Endothelial cell of umbilical vein (primary cell): Measurements from ENCODE around the gene ANKRD60. TPM values are rescaled to one million over a fixed set of nuclear protein-coding genes. Genes with fewer than 3 reads are reported as not detected.

ENCODE experiments used
- BruUV-seq: library from RNA; stranded (reverse); fragments of 400-500 nt; replicated peaks from 2 replicates; lab custom pipeline; 2021; lab: Mats Ljungman, UMichigan
- CTCF ChIA-PET: fragments of 300-600, 350-600 bp; sonication (Branson Sonifier 250); formaldehyde crosslinking; loops from one replicate; lab custom pipeline; 2021; ENCODE audit warnings: antibody characterized with exemption, inconsistent platforms; lab: Charles Lee
- POLR2A ChIA-PET: fragments of 300-600, 350-600 bp; sonication (Branson Sonifier 250); formaldehyde crosslinking; loops from one replicate; lab custom pipeline; 2021; ENCODE audit warnings: antibody characterized with exemption, inconsistent platforms; lab: Charles Lee
- DNase-seq: peaks from one replicate; pipeline ENCODE4 v3.0.0-alpha.2; 2011; ENCODE audit warnings: low read depth, low spot score
- FAIRE-seq: peaks from 2 replicates; lab custom pipeline; 2011; peaks lifted over from hg19 to GRCh38; lab: Jason Lieb, UNC
- H2AFZ ChIP-seq: 2 replicates; pipeline ENCODE4 v1.6.0; 2012; ENCODE audit warnings: low read depth, low read length, control low read depth, inconsistent platforms
- H3K27ac ChIP-seq: 2 replicates; pipeline ENCODE4 v1.5.1; 2011; ENCODE audit warnings: low read depth, mild to moderate bottlenecking, control low read depth, low read length, moderate library complexity; ENCODE audit not compliant: insufficient read depth
- H3K27me3 ChIP-seq, 2 experiments: 2 replicates each; pipeline versions ENCODE4 v1.6.0 to v1.6.1; 2011; ENCODE audit warnings: low read length in 2 of 2, mixed read lengths in 1 of 2; ENCODE audit not compliant: control insufficient read depth in 2 of 2, insufficient read depth in 2 of 2
- H3K36me3 ChIP-seq, 2 experiments: 2 replicates in 1 of 2; 3 replicates in 1 of 2; pipeline ENCODE4 v1.5.1; 2011; ENCODE audit warnings: low read length in 2 of 2, mild to moderate bottlenecking in 1 of 2, moderate library complexity in 1 of 2; ENCODE audit not compliant: control insufficient read depth in 2 of 2, insufficient read depth in 2 of 2; ENCODE audit errors: extremely low read depth in 1 of 2
- H3K4me1 ChIP-seq: 3 replicates; pipeline ENCODE4 v1.5.1; 2011; ENCODE audit warnings: mild to moderate bottlenecking, low read length; ENCODE audit not compliant: control insufficient read depth, insufficient read depth; ENCODE audit errors: extremely low read depth
- H3K4me2 ChIP-seq: 2 replicates; pipeline ENCODE4 v1.6.1; 2011; ENCODE audit warnings: low read length, control low read depth, mixed read lengths; ENCODE audit not compliant: insufficient read depth
- H3K4me3 ChIP-seq, 3 experiments: fragments of 200-600 bp in 1 of 3; sonication (generic), shearing (Covaris generic) in 1 of 3; replicated peaks in 1 of 3; 2 replicates each; pipeline ENCODE4 v1.5.1; 2011 to 2016; ENCODE audit warnings: control low read depth in 3 of 3, low read length in 3 of 3, mild to moderate bottlenecking in 2 of 3, inconsistent platforms in 1 of 3, low read depth in 1 of 3, moderate library complexity in 1 of 3; ENCODE audit not compliant: insufficient read depth in 1 of 3
- H3K79me2 ChIP-seq: 2 replicates; pipeline ENCODE4 v1.6.0; 2012; ENCODE audit warnings: low read length, inconsistent platforms; ENCODE audit not compliant: control insufficient read depth, insufficient read depth
- H3K9ac ChIP-seq: replicated peaks from 2 replicates; pipeline ENCODE3; 2011; ENCODE audit warnings: low read length, control low read depth; ENCODE audit not compliant: insufficient read depth; ENCODE audit errors: extremely low read depth
- H3K9me1 ChIP-seq: replicated peaks from 3 replicates; pipeline ENCODE4 v1.6.0; 2011; ENCODE audit warnings: mild to moderate bottlenecking, low read length; ENCODE audit not compliant: control insufficient read depth, insufficient read depth; ENCODE audit errors: extremely low read depth
- H3K9me3 ChIP-seq: replicated peaks from 2 replicates; pipeline ENCODE4 v1.5.1; 2012; ENCODE audit warnings: low read length, inconsistent platforms; ENCODE audit not compliant: control insufficient read depth, insufficient read depth
- H4K20me1 ChIP-seq: replicated peaks from 2 replicates; pipeline ENCODE3; 2011; ENCODE audit warnings: mild to moderate bottlenecking, low read length; ENCODE audit not compliant: control insufficient read depth, insufficient read depth; ENCODE audit errors: extremely low read depth
- CTCF ChIP-seq, 2 donors: IDR thresholded peaks; 1 replicate in 1 of 2; 2 replicates in 1 of 2; pipeline ENCODE4 v1.5.1; 2011; ENCODE audit warnings: low read length in 2 of 2, mild to moderate bottlenecking in 2 of 2, moderate library complexity in 2 of 2, control low read depth in 1 of 2, inconsistent platforms in 1 of 2, low read depth in 1 of 2; ENCODE audit not compliant: insufficient read depth in 1 of 2; ENCODE audit errors: extremely low read depth in 1 of 2
- EZH2 ChIP-seq: IDR thresholded peaks from 2 replicates; pipeline ENCODE4 v1.6.1; 2012; ENCODE audit warnings: borderline replicate concordance, low read depth, mild to moderate bottlenecking, moderate library complexity, low read length, inconsistent platforms; ENCODE audit not compliant: severe bottlenecking
- FOS ChIP-seq: IDR thresholded peaks from 2 replicates; pipeline ENCODE4 v1.6.1; 2011; ENCODE audit warnings: mild to moderate bottlenecking, low read length, moderate library complexity, borderline replicate concordance; ENCODE audit not compliant: insufficient read depth
- GATA2 ChIP-seq: IDR thresholded peaks from 2 replicates; pipeline ENCODE4 v1.7.0; 2011; ENCODE audit warnings: low read depth, mild to moderate bottlenecking, moderate library complexity, mixed read lengths, low read length; ENCODE audit not compliant: insufficient read length, insufficient read depth
- JUN ChIP-seq: IDR thresholded peaks from 2 replicates; pipeline ENCODE4 v1.6.1; 2011; ENCODE audit warnings: borderline replicate concordance, low read depth; ENCODE audit not compliant: insufficient read length, insufficient read depth
- MAX ChIP-seq: IDR thresholded peaks from 2 replicates; pipeline ENCODE4 v1.6.1; 2011; ENCODE audit not compliant: insufficient read depth, insufficient read length
- MYC ChIP-seq: IDR thresholded peaks from one replicate; pipeline ENCODE4 v1.6.1; 2011; ENCODE audit warnings: mild to moderate bottlenecking, low read depth, low read length
- POLR2A ChIP-seq: IDR thresholded peaks from 2 replicates; pipeline ENCODE4 v1.6.1; 2012; ENCODE audit warnings: low read depth, mild to moderate bottlenecking, control low read depth, low read length
- POLR2AphosphoS5 ChIP-seq: IDR thresholded peaks from 2 replicates; pipeline ENCODE4 v1.6.1; 2012; ENCODE audit warnings: low read depth, mild to moderate bottlenecking, control low read depth, low read length, moderate library complexity; ENCODE audit not compliant: insufficient read depth
- dilution Hi-C: fragments of 300-500 bp; cut with MboI; formaldehyde crosslinking; loops from one replicate; pipeline ENCODE4 v1.15.0; 2019; ENCODE audit warnings: low sequenced_read_pairs; ENCODE audit not compliant: extremely low pct_ligation_motif_present
- intact Hi-C: fragments of 100-400 bp; cut with micrococcal nuclease; formaldehyde crosslinking; loops from one replicate; pipeline ENCODE4 v1.10.0; 2022
- polyA plus RNA-seq, 4 experiments: library from polyadenylated mRNA; depleted of rRNA in 3 of 4; stranded (reverse) in 3 of 4; unstranded in 1 of 4; fragments of >200 nt; gene quantifications; 2 replicates each; pipeline versions ENCODE4 v1.2.1 to v1.2.3, GENCODE V29; 2011 to 2012; ENCODE audit warnings: missing spikeins in 1 of 4
- total RNA-seq: library from RNA; stranded (reverse); gene quantifications from 2 replicates; pipeline ENCODE4 v1.2.3, GENCODE V29; 2021

The ANKRD60 gene
- total and polyA plus RNA-seq, 2 donors (not counting 3 experiments of a cell fraction or from before 2014, with no cell fraction given), result not detected

- Histone ChIP-seq H3K9me1 (no peaks in the 10 kb centered on the region), H3K27me3 (peaks cover 2 to 7% of the 10 kb centered on the region in 2 experiments), H3K4me1 (no peaks in the 10 kb centered on the region), H4K20me1 (no peaks in the 10 kb centered on the region), H3K79me2 (no peaks in the 10 kb centered on the region), H3K27ac (no peak overlapping the region), H2AFZ (no peak overlapping the region), H3K9ac (no peak overlapping the region), H3K9me3 (no peaks in the 10 kb centered on the region), H3K4me3 (no peak overlapping the region), H3K36me3 (no peaks in the 10 kb centered on the region), H3K4me2 (no peak overlapping the region)
- no peak for DNase-seq
- TF ChIP-seq MAX (no peak), JUN (no peak), POLR2A (no peak), EZH2 (no peak), MYC (no peak), GATA2 (no peak), CTCF (IDR thresholded peaks at IDR 0.05; ENCODE audit: extremely low read depth in 1 of 2, insufficient read depth in 1 of 2, low read depth in 1 of 2, low read length in 2 of 2) (no peak), FOS (no peak), POLR2AphosphoS5 (no peak)
- BruUV-seq, result no TSS peak
- intact Hi-C loops, result loop anchor here (5.0 kb wide), 1 partner anchor 87 kb away; no protein-coding TSS in a partner anchor
- CTCF ChIA-PET, result no interaction called here
- no peak for FAIRE-seq
- dilution Hi-C loops, result no loop called here
- POLR2A ChIA-PET, result no interaction called here
Observed at GRCh38 chr20:58174708-58175280, 53.7 kb downstream of the ANKRD60 start.
